ENCODE data around the gene NUP160. TPM values are rescaled to one million over a fixed set of nuclear protein-coding genes. Genes with fewer than 3 reads are reported as not detected.
"Not testable (repeated sequence)": the region's sequence is repeated elsewhere in the genome, so short reads cannot be mapped to it uniquely, and the experiment has no call there.

Gene NUP160
- 86.8 TPM for polyA plus RNA-seq (ENCODE audit: insufficient read length)
- long read RNA-seq, donor 1, full-length matches to known transcripts = 4 of 14 reads
- long read RNA-seq, donor 1, partial matches to known transcripts = 10 of 14 reads
- long read RNA-seq, donor 1, other reads (novel, unspliced or antisense) = 0 of 14 reads
- long read RNA-seq, donor 2, full-length matches to known transcripts = 4 of 4 reads
- long read RNA-seq, donor 2, partial matches to known transcripts = 0 of 4 reads
- long read RNA-seq, donor 2, other reads (novel, unspliced or antisense) = 0 of 4 reads
- long read RNA-seq, donor 3, full-length matches to known transcripts = 3 of 13 reads
- long read RNA-seq, donor 3, partial matches to known transcripts = 10 of 13 reads
- long read RNA-seq, donor 3, other reads (novel, unspliced or antisense) = 0 of 13 reads
- long read RNA-seq, donor 4 = 0 reads
- long read RNA-seq, donor 5, full-length matches to known transcripts = 8 of 8 reads
- long read RNA-seq, donor 5, partial matches to known transcripts = 0 of 8 reads
- long read RNA-seq, donor 5, other reads (novel, unspliced or antisense) = 0 of 8 reads
- long read RNA-seq, donor 6, full-length matches to known transcripts = 6 of 12 reads
- long read RNA-seq, donor 6, partial matches to known transcripts = 6 of 12 reads
- long read RNA-seq, donor 6, other reads (novel, unspliced or antisense) = 0 of 12 reads
- long read RNA-seq, donor 7, full-length matches to known transcripts = 8 of 13 reads
- long read RNA-seq, donor 7, partial matches to known transcripts = 5 of 13 reads
- long read RNA-seq, donor 7, other reads (novel, unspliced or antisense) = 0 of 13 reads
- long read RNA-seq, donor 8, full-length matches to known transcripts = 6 of 6 reads
- long read RNA-seq, donor 8, partial matches to known transcripts = 0 of 6 reads
- long read RNA-seq, donor 8, other reads (novel, unspliced or antisense) = 0 of 6 reads

DNA sequence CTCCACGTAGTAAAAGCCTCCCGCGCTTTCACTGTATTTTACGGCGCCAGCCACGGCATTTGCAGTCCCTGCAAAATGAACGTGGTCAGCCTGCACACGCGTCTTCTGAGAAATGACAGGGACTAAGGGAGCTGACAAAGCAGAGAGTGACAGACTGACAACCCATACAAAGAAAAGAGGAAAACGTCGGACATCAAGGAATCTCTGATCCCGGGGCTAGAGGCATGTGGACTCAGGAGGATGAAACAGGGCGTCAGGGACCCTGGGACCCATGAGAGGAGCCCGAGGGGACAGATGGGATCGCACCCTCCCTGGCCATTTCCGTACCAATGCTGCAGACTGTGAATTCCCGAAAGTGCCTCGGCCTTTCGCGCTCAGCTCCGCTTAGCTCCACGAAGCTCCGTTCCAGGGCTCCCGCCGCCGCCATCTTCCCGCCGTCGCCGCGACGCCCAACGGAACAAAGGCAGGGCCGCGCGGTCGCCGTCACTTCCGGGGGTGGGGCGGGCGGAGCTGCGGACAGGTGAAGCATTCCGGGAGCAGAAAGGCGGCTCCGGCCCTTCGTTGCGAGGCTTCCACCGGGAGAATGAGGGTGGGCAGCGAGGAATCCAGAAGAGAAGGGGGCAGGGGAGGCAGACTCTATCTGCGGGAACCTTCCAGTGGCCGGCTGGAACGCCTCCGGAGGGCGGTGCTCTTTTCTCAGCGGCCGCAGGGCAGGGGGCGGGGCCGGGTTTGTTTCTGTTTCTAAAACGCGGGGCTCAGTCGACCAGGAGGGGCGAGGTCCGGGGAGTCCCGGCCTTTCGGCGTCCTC is at the start of gene NUP160:
TSS of gene NUP160 (minus strand) at position 459 of the 808 bp plus-strand sequence. CDS start at position 427, 32 bp downstream.
- DNase-seq = peak; percentile 77

DNA sequence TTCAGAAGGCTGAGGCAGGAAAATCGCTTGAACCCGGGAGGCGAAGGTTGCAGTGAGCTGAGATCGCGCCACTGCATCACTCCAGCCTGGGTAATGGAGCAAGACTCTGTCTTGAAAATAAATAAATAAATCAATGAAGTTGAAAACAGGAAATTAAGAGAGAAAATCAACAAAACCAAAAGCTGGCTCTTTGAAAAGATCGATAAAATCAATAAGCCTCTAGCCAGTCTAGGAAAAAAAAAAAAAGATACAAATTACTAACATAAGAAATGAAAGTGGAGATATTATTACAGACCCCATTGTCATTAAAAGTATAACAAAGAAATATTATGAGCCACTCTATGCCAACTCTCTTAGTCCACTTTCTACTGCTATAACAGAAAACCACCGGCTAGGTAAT is 48.0 kb upstream of the NUP160 start:
- no peak for DNase-seq

- DNase-seq = no peak
These were observed 46.9 kb upstream of the NUP160 start for GRCh38 chr11:47895035-47895434.

DNA sequence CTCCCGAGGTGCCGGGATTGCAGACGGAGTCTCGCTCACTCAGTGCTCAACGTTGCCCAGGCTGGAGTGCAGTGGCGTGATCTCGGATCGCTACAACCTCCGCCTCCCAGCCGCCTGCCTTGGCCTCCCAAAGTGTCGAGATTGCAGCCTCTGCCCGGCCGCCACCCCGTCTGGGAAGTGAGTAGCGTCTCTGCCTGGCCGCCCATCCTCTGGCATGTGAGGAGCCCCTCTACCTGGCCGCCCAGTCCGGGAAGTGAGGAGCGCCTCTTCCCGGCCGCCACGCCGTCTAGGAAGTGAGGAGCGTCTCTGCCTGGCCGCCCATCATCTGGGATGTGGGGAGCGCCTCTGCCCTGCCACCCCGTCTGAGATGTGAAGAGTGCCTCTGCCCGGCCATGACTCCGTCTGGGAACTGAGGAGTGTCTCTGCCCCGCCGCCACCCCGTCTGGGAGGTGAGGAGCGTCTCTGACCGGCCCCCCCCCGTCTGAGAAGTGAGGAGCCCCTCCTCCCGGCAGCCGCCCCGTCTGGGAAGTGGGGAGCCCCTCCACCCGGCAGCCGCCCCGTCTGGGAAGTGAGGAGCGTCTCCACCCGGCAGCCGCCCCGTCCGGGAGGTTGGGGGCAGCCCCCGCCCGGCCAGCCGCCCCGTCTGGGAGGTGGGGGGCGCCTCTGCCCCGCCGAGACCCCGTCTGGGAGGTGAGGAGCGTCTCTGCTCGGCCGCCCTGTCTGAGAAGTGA is 44.6 kb upstream of the NUP160 start:
- DNase-seq = not testable (repeated sequence)

DNA sequence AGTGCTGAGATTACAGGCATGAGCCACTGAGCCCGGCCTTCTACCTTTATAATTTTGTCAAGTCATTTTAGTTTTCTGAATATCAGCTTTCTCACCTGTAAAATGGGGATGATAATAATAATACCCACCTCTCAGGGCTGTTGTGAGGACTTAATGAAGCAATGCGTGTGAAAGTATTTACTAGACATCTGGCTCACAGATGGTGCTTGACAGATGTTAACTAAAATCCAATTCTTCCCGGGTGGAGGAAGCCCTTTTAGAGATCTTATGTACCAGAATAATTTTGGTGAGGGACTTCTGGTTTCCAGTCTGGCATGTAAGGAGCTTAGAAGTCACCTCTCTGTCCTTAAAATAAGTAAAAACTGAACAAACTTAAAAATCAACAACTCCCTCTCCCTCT is 43.7 kb upstream of the NUP160 start:
- DNase-seq = no peak

DNA sequence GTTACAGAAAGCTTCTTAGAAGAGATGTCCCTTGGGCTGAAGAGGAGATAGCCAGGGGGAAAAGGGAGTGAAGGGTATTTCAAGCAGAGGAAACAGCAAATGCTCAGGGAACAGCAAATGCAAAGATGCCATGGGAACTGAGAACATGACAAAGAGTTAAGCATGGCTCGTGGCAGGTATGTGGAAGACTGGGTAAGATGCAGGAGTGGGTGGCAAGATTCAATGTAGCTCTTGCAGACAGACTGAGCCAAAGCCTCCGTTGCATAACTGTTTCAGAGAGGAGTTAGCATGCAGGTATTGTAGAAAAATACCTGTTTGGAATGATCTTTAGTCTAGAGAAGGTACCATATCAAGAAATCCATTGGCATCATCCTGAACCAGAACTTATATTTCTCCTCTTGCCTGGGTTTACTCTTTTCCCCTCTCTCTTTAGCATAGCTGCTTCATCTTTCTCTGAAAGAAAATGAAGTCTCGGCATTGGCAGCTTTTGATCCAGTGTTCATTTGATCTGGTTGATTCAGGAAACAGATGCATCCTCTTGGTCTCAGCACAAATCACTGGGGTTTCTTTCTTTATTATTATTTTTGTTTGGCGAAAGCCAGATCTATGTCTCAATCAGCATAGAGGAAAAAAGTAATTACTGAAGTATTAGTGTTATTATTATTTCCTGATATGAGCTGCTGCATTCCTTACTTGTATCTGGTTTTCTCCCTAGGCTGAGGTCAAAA is 41.7 kb upstream of the NUP160 start:
- DNase-seq = no peak

GRCh38 chr11:47887910-47888569 is 39.9 kb upstream of the NUP160 start:
- no peak for DNase-seq

DNA sequence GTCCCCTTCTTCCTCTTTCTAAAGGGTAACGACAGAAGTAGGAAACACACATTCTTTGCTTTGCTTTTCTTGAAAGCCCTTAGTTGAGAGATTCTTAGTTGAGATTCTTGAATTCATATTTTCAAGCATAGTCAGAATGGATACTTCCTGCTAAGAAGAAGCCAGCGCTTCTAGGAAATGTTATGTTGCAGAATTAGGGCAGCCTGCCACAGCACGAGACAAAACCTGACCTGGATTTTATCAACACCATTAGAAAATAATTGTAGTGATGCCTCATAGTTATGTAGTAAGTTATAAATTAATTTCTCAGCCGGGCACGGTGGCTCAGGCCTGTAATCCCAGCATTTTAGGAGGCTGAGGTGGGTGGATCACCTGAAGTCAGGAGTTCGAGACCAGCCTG is 37.9 kb upstream of the NUP160 start:
- DNase-seq = no peak

- not testable (repeated sequence) for DNase-seq
These were observed 34.3 kb upstream of the NUP160 start for GRCh38 chr11:47882437-47882836.

- no peak for DNase-seq
These were observed 33.0 kb upstream of the NUP160 start for GRCh38 chr11:47881145-47881544.

GRCh38 chr11:47879259-47880158 is 31.4 kb upstream of the NUP160 start:
- DNase-seq = no peak

DNA sequence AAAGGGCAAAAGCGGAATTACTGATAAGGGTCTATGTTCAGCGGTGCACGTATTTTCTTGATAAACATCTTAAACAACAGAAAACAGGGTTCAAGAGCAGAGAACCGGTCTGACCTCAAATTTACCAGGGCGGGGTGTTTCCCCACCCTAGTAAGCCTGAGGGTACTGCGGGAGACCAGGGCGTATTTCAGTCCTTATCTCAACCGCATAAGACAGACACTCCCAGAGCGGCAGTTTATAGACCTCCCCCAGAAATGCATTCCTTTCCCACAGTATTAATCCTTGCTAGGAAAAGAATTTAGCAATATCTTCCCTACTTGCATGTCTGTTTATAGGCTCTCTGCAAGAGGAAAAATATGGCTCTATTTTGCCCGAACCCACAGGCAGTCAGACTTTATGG is 27.7 kb upstream of the NUP160 start:
- not testable (repeated sequence) for DNase-seq

GRCh38 chr11:47870404-47870803 is 22.3 kb upstream of the NUP160 start:
- no peak for DNase-seq

GRCh38 chr11:47869544-47870393 is 21.6 kb upstream of the NUP160 start:
- no peak for DNase-seq

- no peak for DNase-seq
These were observed 19.7 kb upstream of the NUP160 start for GRCh38 chr11:47867823-47868222.

GRCh38 chr11:47866892-47867291 is 18.7 kb upstream of the NUP160 start:
- DNase-seq = not testable (repeated sequence)

- DNase-seq = no peak
These were observed 16.8 kb upstream of the NUP160 start for GRCh38 chr11:47864901-47865300.

GRCh38 chr11:47863898-47864430 is 15.8 kb upstream of the NUP160 start:
- no peak for DNase-seq

All from left kidney (tissue), 8 donors.